ENCODE measurements around the gene GLYATL1. TPM values are rescaled to one million over a fixed set of nuclear protein-coding genes. Genes with fewer than 3 reads are reported as not detected.

The GLYATL1 gene
- total RNA-seq, 1 donor from 2014 or later: not detected

DNA sequence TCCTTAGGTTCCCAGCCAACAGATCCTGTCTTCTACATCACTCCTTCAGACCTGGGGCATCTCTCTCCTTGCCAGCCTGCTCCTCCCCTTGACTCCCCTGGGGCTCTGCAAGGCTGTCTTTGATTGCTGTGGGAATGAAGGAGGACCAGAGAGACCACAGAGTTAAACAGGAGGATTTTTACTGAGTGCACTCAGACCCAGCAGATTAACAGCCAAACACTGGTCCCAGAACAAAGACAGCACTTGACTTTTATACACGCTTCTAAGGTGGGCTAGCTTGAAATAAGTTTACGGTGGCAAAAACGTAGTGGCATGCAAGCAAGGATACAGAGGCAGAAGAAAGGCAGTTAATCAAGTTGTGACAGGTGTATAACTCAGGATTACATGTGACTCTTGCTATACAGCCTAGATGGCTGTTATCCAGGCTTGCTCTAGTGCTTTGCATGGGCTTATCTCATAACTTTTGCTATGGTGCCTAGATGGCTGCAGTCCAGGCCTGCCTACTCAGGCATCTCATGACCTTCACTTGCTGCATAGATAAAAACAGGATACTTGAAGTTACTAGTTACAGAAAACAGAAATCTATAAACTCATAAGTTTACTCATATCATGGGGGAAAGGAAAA lies 22.0 kb upstream of the GLYATL1 start:
- Mint-ChIP-seq H3K4me1 (ENCODE audit: low read depth) (no peaks in the 10 kb centered on the region), H3K27me3 (ENCODE audit: low read depth) (peaks cover 4% of the 10 kb centered on the region), H3K36me3 (ENCODE audit: low read depth) (no peaks in the 10 kb centered on the region), H3K9me3 (peaks cover 12% of the 10 kb centered on the region), H3K27ac (no peak overlapping the region), H3K4me3 (ENCODE audit: low read depth) (no peak overlapping the region)
- DNase-seq (ENCODE audit: low spot score): no peak
- intact Hi-C loops (cut with micrococcal nuclease): no loop called here

DNA sequence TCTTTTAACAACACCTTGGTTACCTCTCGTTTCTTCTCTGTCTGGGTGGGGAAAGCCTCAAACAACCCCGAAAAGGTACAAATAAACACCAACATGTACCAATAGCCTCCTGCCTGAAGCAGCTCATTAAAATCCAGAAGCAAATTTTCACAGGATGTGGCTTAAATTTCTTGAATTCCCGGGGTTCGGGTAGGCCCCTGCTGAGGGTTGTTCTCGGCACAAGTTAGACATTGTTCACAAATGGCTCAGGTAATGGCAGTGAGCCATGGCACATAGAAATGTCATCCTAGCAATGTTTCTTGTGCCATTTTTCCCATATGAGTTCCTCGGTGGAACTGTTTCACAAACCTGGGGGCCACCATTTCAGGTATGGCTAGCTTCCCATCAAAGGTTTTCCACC lies 19.7 kb upstream of the GLYATL1 start:
- Mint-ChIP-seq H3K9me3 (peaks cover 12% of the 10 kb centered on the region), H3K36me3 (ENCODE audit: low read depth) (no peaks in the 10 kb centered on the region), H3K4me1 (ENCODE audit: low read depth) (peaks cover 9% of the 10 kb centered on the region), H3K27me3 (ENCODE audit: low read depth) (no peaks in the 10 kb centered on the region), H3K27ac (no peak overlapping the region), H3K4me3 (ENCODE audit: low read depth) (no peak overlapping the region)
- no peak for DNase-seq (ENCODE audit: low spot score)
- intact Hi-C loops (cut with micrococcal nuclease): no loop called here

DNA sequence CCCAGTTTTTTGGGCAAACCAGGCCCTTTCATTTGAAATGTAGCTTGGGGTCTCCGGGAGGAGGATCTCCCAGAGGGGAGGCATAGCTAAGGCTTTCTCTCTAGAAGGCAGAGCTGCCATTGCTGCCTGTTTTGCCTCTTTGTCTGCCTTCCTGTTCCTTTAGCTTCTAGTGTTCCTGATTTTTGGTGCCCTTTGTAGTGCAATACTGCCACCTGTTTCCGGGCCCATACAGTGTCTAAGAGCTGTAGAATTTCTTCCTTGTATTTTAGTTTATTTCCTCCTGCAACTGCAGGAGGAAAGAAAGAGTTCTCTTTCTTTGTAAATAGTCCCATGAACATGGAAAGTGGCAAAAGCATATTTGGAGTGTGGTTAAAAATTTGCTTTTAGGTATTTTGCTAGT lies 19.3 kb upstream of the GLYATL1 start:
- intact Hi-C loops (cut with micrococcal nuclease): no loop called here
- no peaks in the 10 kb centered on the region for H3K27me3 Mint-ChIP-seq (ENCODE audit: low read depth)
- no peak for DNase-seq (ENCODE audit: low spot score)
- peaks cover 9% of the 10 kb centered on the region for H3K4me1 Mint-ChIP-seq (ENCODE audit: low read depth)
- no peaks in the 10 kb centered on the region for H3K36me3 Mint-ChIP-seq (ENCODE audit: low read depth)
- no peak overlapping the region for H3K4me3 Mint-ChIP-seq (ENCODE audit: low read depth)
- no peak overlapping the region for H3K27ac Mint-ChIP-seq
- peaks cover 12% of the 10 kb centered on the region for H3K9me3 Mint-ChIP-seq

DNA sequence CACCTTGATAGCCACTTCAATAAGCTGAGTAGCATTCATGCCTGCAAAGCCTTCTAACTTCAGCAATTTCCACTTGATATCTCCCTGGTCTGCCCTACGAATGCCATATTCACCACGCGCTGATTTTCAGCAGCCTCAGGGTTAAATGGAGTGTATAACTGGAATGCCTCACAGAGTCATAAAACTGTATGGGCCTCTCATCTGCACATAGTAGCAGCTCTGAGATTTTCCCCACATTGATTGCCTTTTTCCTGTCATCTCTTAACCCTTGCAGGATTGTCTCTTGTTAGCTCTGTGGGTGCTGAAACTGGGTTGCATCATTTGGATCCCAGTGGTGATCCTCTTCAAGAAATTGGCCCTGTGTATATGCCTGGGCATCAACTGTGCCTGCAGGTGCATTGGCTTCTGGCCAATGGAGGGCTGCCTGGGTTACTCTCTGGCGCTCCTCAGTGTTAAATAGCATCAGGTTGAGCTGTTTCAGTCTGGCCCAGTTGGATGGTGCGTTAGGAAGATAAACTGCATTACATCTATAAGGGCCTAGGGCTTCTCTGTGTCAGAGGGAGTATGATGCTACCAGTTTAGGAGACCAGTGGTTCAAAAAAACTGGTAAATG lies 17.4 kb upstream of the GLYATL1 start:
- Mint-ChIP-seq H3K27me3 (ENCODE audit: low read depth) (peaks cover 1% of the 10 kb centered on the region), H3K4me3 (ENCODE audit: low read depth) (no peak overlapping the region), H3K27ac (no peak overlapping the region), H3K36me3 (ENCODE audit: low read depth) (no peaks in the 10 kb centered on the region), H3K4me1 (ENCODE audit: low read depth) (peaks cover 9% of the 10 kb centered on the region), H3K9me3 (peaks cover 9% of the 10 kb centered on the region)
- DNase-seq (ENCODE audit: low spot score): no peak
- intact Hi-C loops (cut with micrococcal nuclease): no loop called here

DNA sequence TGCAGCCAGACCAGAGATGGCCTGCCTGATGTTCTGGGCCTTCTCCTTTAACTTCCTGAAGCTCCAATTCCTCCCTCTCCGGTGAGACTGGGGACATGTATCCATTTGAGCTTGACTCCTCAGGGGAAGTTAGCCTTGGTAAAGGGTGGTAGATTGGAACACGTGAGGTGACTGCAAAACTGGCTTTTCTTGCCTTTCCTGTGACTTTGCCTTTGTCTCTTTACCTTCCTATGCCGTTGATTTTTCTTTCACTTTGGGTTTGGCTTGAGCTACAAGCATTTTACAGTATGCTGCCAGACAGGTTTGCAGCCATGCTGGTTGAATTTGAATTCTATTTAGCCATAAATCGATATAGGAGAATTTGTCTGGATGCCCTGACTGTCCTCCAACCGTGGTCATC lies 16.8 kb upstream of the GLYATL1 start:
- Mint-ChIP-seq H3K27me3 (ENCODE audit: low read depth) (peaks cover 2% of the 10 kb centered on the region), H3K9me3 (peaks cover 4% of the 10 kb centered on the region), H3K4me3 (ENCODE audit: low read depth) (no peak overlapping the region), H3K27ac (no peak overlapping the region), H3K4me1 (ENCODE audit: low read depth) (peaks cover 10% of the 10 kb centered on the region), H3K36me3 (ENCODE audit: low read depth) (no peaks in the 10 kb centered on the region)
- DNase-seq (ENCODE audit: low spot score): no peak
- intact Hi-C loops (cut with micrococcal nuclease): no loop called here

DNA sequence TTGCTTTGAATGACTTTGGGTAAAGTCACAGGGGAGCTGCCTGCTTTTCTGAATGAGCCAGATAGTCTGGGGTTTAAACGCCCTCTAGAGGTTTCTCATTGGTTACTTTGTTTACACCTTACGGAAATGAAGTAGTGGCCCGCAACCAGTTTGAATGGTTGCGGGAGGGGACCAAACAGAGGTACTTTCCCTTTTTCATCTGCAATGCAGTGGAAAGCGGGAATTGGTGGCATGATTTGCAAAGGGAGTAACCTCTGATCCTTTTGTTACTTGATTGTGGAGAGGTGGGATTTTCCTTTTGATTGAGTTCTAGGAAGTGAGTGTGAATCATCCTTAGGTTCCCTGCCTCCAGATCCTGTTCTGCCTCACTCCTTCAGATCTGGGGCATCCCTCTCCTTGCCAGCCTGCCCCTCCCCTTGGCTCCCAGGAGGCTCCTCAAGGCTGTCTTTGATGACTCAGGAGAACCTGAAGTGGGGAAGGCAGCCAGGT lies 15.9 kb upstream of the GLYATL1 start:
- H3K9me3 Mint-ChIP-seq: no peaks in the 10 kb centered on the region
- no peak overlapping the region for H3K27ac Mint-ChIP-seq
- no peaks in the 10 kb centered on the region for H3K36me3 Mint-ChIP-seq (ENCODE audit: low read depth)
- peaks cover 5% of the 10 kb centered on the region for H3K27me3 Mint-ChIP-seq (ENCODE audit: low read depth)
- H3K4me1 Mint-ChIP-seq (ENCODE audit: low read depth): peaks cover 12% of the 10 kb centered on the region
- DNase-seq (ENCODE audit: low spot score): no peak
- no peak overlapping the region for H3K4me3 Mint-ChIP-seq (ENCODE audit: low read depth)
- intact Hi-C loops (cut with micrococcal nuclease): no loop called here

DNA sequence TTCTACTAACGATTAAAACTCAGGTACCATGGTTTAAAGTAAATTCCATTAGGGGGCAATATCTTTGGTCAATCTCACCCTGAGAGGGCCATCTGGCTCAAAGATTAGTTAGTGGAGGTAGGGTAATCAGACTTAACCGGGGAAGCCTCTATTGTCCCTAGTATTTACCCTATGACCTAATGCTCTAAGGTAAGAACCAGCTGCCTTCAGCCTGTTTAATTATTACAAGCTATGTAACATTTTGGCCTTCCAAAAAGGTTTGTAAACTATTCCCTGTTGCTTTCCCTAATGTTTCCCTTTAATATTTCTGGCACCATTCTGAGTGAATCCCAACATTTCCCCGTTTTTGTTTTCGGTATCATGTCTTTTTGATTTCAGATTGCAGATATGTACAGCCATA lies 15.1 kb upstream of the GLYATL1 start:
- no peak overlapping the region for H3K4me3 Mint-ChIP-seq (ENCODE audit: low read depth)
- no peaks in the 10 kb centered on the region for H3K36me3 Mint-ChIP-seq (ENCODE audit: low read depth)
- H3K9me3 Mint-ChIP-seq: no peaks in the 10 kb centered on the region
- intact Hi-C loops (cut with micrococcal nuclease): no loop called here
- H3K27ac Mint-ChIP-seq: no peak overlapping the region
- peaks cover 5% of the 10 kb centered on the region for H3K27me3 Mint-ChIP-seq (ENCODE audit: low read depth)
- DNase-seq (ENCODE audit: low spot score): no peak
- H3K4me1 Mint-ChIP-seq (ENCODE audit: low read depth): peaks cover 12% of the 10 kb centered on the region

DNA sequence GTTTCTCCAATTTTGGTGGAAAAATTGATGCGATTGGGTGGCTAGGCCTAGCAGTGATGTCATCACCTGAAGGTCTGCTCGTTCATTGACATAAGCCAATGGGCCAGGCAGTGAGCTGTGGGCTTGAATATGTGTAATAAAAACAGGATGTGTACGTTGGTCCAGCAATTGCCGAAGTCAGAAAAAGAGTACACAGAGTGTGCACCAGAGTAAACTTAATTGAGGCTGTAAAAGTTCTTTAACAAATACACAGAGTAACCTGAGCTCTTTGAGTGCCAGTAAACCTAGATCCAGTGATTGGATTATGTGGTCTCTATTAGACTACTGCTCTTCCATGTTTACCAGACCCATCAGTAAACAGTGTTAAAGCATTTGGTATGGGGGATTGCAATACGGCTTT lies 13.0 kb upstream of the GLYATL1 start:
- H3K4me1 Mint-ChIP-seq (ENCODE audit: low read depth): peaks cover 12% of the 10 kb centered on the region
- peaks cover 7% of the 10 kb centered on the region for H3K27me3 Mint-ChIP-seq (ENCODE audit: low read depth)
- intact Hi-C loops (cut with micrococcal nuclease): no loop called here
- no peaks in the 10 kb centered on the region for H3K36me3 Mint-ChIP-seq (ENCODE audit: low read depth)
- H3K9me3 Mint-ChIP-seq: no peaks in the 10 kb centered on the region
- H3K4me3 Mint-ChIP-seq (ENCODE audit: low read depth): no peak overlapping the region
- no peak overlapping the region for H3K27ac Mint-ChIP-seq
- DNase-seq (ENCODE audit: low spot score): no peak

DNA sequence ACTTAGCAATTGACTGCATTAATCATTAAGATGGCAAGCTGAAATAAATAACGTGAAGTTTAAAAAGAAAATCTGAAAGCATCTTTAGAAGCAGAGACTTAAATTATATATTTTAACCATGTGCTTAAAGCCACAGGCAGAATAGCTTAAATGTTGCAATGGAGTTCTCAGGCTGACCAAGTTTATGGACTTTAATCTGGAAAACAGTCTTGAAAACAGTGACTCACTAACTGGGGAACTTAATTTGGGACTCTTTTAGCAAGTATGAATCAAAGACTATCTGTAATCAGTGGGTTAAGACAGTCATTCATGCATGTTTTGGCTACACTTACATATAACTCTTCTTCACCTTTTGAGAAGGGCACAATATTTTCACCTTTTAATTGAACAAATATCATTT lies 12.6 kb upstream of the GLYATL1 start:
- no peak for DNase-seq (ENCODE audit: low spot score)
- peaks cover 12% of the 10 kb centered on the region for H3K4me1 Mint-ChIP-seq (ENCODE audit: low read depth)
- intact Hi-C loops (cut with micrococcal nuclease): no loop called here
- H3K4me3 Mint-ChIP-seq (ENCODE audit: low read depth): no peak overlapping the region
- H3K36me3 Mint-ChIP-seq (ENCODE audit: low read depth): no peaks in the 10 kb centered on the region
- H3K27ac Mint-ChIP-seq: no peak overlapping the region
- peaks cover 7% of the 10 kb centered on the region for H3K27me3 Mint-ChIP-seq (ENCODE audit: low read depth)
- no peaks in the 10 kb centered on the region for H3K9me3 Mint-ChIP-seq

DNA sequence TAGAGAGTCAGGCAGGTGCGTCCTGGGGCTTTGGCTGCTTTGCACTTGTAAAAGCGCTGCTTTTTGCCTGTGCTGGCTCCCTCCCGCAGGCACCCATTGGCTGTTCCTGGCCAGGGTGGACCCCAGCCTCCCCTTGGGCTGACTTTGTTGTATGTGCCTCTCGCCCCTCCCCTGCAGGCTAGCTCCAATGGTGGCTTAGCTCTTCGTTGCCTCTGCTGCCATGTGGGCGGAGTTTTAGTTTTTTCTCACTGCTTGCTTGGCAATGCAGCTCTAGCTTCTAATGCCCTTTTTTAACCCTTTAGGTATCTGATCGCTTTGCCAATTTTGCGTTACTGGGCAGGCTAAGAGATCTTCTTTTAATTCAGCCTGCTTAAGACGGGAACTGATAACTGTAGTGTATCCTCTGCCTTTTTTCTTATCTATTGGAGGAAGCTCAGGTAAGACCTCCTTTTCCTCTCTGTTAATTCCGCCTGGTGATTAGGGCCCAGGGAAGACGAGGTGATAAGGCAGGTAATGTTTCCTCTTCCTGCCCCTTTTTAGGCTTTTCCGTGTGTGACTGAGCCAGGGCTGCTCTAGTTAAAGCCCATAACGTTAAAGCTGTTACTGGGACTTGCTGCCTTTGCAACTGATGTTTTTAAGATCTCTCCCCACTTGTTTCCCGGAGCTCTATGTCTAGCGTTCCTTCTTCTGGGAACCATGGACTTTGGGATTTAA lies 11.7 kb upstream of the GLYATL1 start:
- Mint-ChIP-seq H3K9me3 (no peaks in the 10 kb centered on the region), H3K36me3 (ENCODE audit: low read depth) (no peaks in the 10 kb centered on the region), H3K27me3 (ENCODE audit: low read depth) (peaks cover 7% of the 10 kb centered on the region), H3K27ac (no peak overlapping the region), H3K4me1 (ENCODE audit: low read depth) (peaks cover 12% of the 10 kb centered on the region), H3K4me3 (ENCODE audit: low read depth) (no peak overlapping the region)
- DNase-seq (ENCODE audit: low spot score): no peak
- intact Hi-C loops (cut with micrococcal nuclease): no loop called here

DNA sequence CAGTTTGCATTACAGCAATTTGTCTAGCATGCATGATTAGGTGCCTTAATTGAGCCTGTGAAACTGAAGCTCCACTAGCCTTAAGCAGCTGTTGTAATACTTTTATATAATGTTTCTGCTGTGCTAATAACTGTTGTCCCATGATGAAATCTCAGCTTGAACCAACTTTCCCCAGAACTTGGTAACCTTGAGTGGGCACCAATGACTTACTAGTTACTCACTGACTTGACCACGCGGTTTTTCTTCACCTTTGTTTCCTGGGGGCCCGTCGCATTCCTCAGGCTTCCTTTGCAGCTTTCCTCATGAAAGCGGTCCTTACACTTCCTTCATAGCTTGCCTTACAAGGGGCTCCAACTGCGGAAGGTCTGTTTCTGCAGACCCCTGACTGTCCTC lies 11.2 kb upstream of the GLYATL1 start:
- no peak overlapping the region for H3K4me3 Mint-ChIP-seq (ENCODE audit: low read depth)

DNA sequence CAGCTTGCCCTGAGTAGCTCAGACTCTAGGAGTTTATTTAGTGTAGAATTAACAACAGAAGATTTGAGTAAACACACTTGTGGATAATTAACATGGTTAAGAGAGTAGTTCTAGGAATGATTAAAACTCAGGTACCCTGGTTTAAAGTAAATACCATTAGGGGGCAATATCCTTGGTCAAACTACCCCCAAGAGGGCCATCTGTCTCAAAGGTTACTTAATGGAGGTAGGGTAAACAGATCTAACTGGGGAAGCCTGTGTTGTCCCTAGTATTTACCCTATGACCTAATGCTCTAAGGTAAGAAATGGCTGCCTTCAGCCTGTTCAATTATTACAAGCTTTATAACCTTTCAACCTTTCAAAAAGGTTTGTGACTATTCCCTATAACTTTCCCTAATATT lies 10.6 kb upstream of the GLYATL1 start:
- H3K4me3 Mint-ChIP-seq (ENCODE audit: low read depth): no peak overlapping the region
- intact Hi-C loops (cut with micrococcal nuclease): no loop called here
- no peaks in the 10 kb centered on the region for H3K36me3 Mint-ChIP-seq (ENCODE audit: low read depth)
- H3K27ac Mint-ChIP-seq: no peak overlapping the region
- DNase-seq (ENCODE audit: low spot score): no peak
- H3K9me3 Mint-ChIP-seq: no peaks in the 10 kb centered on the region
- H3K4me1 Mint-ChIP-seq (ENCODE audit: low read depth): peaks cover 4% of the 10 kb centered on the region
- peaks cover 7% of the 10 kb centered on the region for H3K27me3 Mint-ChIP-seq (ENCODE audit: low read depth)

More for the DNA sequence above, 11.2 kb upstream of the GLYATL1 start:
- intact Hi-C loops (cut with micrococcal nuclease): no loop called here
- Mint-ChIP-seq H3K9me3 (no peaks in the 10 kb centered on the region), H3K27me3 (ENCODE audit: low read depth) (peaks cover 7% of the 10 kb centered on the region), H3K4me1 (ENCODE audit: low read depth) (peaks cover 8% of the 10 kb centered on the region), H3K27ac (no peak overlapping the region), H3K36me3 (ENCODE audit: low read depth) (no peaks in the 10 kb centered on the region)
- no peak for DNase-seq (ENCODE audit: low spot score)

DNA sequence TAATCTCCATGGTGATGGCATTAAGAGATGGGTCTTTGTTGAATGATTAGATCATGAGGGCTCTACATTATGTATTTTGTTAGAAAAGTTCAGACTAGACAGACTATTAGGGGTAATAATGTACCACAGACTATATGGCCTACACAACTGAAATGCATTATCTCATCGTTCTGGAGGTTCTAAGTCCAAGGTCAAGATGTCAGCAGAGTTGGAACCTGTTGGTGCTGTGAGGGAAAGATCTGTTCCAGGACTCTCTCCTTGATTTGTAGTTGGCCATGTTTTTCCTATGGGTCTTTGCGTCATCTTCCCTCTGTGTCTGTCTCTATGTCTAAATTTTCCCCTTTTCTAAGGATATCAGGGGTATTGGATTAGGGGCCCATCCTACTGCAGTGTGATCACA lies 8.4 kb upstream of the GLYATL1 start:
- Mint-ChIP-seq H3K27me3 (ENCODE audit: low read depth) (peaks cover 7% of the 10 kb centered on the region), H3K27ac (no peak overlapping the region), H3K36me3 (ENCODE audit: low read depth) (no peaks in the 10 kb centered on the region), H3K4me3 (ENCODE audit: low read depth) (no peak overlapping the region), H3K4me1 (ENCODE audit: low read depth) (peaks cover 4% of the 10 kb centered on the region), H3K9me3 (no peaks in the 10 kb centered on the region)
- no peak for DNase-seq (ENCODE audit: low spot score)
- intact Hi-C loops (cut with micrococcal nuclease): no loop called here

All from activated T-helper 2 cell treated with anti-CD3 and anti-CD28 coated beads, Interferon-gamma antibody, Interleukin-2, Interleukin-4, amounts not matched to agents 10 μg/mL and 5 μg/mL and 100 μg/mL, durations not matched to agents 14 hours and 24 hours and 36 hours (primary cell).